ENCODE results near the gene TMEM25.
"Not testable (repeated sequence)": the region's sequence is repeated elsewhere in the genome, so short reads cannot be mapped to it uniquely, and the experiment has no call there.

TMEM25 gene

GRCh38 chr11:118532852-118533768 lies 2.1 kb downstream of the TMEM25 start:
- no peak for FAIRE-seq

DNA sequence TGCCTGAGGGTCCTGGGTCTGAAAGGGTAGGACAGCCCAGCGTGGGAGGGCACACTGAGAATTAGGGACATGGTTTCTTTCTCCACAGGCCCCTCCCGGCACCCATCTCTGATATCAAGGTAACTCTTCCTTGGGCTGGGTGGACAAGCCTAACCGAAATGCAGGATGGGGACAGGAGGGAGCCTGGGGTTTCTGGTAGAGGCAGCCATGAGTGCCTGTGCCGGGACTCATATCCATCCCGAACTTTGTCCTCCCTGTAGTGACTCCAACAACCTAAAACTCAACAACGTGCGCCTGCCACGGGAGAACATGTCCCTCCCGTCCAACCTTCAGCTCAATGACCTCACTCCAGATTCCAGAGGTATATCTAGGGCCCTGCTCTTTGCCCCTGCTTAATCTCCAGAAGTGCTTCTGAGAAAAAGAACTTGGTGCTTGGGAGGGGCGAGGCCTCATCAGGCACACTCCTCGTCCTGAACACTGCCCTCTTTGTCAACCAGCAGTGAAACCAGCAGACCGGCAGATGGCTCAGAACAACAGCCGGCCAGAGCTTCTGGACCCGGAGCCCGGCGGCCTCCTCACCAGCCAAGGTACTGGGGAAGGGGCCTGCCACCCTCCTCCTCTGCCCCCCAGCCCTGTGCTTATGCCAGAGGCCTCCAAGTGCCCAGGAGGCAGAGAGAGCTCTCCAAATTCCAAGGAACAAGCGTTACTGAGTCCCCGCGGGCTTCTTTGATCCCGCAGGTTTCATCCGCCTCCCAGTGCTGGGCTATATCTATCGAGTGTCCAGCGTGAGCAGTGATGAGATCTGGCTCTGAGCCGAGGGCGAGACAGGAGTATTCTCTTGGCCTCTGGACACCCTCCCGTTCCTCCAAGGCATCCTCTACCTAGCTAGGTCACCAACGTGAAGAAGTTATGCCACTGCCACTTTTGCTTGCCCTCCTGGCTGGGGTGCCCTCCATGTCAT lies 3.1 kb downstream of the TMEM25 start:
- no peak for FAIRE-seq

GRCh38 chr11:118535261-118535660 lies 4.3 kb downstream of the TMEM25 start:
- no peak for FAIRE-seq

DNA sequence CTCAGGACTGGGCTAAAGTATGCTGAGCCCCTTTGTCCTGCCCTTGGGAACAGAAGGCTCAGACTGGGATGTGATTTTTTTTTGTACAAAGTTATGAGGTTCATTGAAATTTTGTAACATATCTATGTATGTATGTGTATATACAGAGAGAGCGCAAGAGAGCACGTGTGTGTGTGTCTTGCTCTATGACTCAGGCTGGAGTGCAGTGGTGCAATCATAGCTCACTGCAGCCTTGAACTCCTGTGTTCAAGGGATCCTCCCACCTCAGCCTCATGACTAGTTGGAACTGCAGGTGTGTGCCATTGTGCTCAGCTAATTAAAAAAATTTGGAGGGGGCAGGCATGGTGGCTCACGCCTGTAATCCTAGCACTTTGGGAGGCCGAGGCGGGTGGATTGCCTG lies 5.7 kb downstream of the TMEM25 start:
- no peak for FAIRE-seq

- FAIRE-seq, result no peak
Measured at GRCh38 chr11:118537409-118537980, 6.5 kb downstream of the TMEM25 start.

- FAIRE-seq, result no peak
Measured at GRCh38 chr11:118544010-118544646, 13.1 kb downstream of the TMEM25 start.

DNA sequence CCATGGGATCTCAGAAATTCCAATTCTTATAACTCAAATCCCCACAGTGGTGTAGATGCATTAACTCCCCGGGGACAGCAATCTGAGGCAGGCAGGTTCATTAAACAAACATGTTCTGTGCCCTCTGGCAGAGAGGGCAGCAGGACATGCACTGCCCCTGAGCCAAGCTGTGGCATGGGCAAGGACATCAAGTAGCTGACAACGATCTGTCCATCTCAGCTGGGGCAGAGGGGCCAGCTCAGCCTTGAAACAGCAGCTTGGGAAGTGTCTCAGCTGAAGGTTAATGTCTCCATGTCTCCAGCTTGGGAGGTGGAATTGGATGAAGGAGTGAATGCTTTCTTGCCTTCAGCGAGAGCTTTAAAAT lies 13.6 kb downstream of the TMEM25 start:
- FAIRE-seq, result no peak

DNA sequence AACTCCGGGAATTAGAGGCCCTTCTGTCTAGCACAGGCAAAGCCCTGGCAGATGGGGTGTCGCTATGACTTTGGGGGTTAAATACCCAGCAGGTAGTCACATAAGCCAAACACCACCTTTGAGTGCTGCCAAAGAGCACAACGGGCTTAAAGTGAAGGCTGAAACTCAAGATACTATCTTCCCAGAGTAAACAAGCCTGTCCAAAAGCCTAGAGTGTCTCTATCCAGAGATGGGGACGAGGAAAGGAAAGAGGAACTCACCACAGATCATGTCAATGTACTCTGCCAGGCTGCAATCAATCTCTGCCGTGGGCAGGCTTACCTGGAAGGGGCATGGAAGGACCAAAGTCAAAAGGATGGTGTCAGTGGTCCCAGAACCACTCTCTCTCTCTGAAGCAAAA lies 14.5 kb downstream of the TMEM25 start:
- no peak for FAIRE-seq

GRCh38 chr11:118547132-118547531 lies 16.1 kb downstream of the TMEM25 start:
- no peak for FAIRE-seq

GRCh38 chr11:118552341-118552740 lies 21.3 kb downstream of the TMEM25 start:
- FAIRE-seq, result no peak

DNA sequence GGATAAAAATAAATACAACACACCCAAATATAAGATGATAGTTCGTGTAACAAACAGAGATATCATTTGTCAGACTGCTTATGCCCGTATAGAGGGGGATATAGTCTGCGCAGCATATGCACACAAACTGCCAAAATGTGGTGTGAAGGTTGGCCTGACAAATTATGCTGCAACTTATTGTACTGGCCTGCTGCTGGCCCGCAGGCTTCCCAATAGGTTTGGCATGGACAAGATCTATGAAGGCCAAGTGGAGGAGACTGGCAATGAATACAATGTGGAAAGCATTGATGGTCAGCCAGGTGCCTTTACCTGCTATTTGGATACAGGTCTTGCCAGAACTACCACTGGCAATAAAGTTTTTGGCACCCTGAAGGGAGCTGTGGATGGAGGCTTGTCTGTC lies 29.8 kb downstream of the TMEM25 start:
- FAIRE-seq, result no peak

- FAIRE-seq, result no peak
Measured at GRCh38 chr11:118565051-118565450, 34.1 kb downstream of the TMEM25 start.

GRCh38 chr11:118569670-118570069 lies 38.7 kb downstream of the TMEM25 start:
- no peak for FAIRE-seq

- FAIRE-seq, result no peak
Measured at GRCh38 chr11:118570787-118571186, 39.8 kb downstream of the TMEM25 start.

DNA sequence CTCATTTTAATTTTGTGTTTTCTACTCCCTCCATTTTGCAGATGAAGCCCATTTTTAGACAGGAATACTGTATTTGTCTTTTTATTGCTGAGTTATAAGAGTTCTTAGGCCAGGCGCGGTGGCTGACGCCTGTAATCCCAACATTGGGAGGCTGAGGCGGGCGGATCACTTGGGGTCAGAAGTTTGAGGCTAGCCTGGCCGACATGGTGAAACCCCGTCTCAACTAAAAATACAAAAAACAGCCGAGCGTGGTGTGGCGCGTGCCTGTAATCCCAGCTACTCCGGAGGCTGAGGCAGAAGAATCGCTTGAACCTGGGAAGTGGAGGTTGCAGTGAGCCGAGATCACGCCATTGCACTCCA lies 40.7 kb downstream of the TMEM25 start:
- not testable (repeated sequence) for FAIRE-seq

GRCh38 chr11:118572061-118572980 lies 41.3 kb downstream of the TMEM25 start, which contains the start of gene ARCN1:
Gene ARCN1 (plus strand): TSS chr11:118572409. CDS start chr11:118572548, 139 bp downstream.
- no peak for FAIRE-seq

DNA sequence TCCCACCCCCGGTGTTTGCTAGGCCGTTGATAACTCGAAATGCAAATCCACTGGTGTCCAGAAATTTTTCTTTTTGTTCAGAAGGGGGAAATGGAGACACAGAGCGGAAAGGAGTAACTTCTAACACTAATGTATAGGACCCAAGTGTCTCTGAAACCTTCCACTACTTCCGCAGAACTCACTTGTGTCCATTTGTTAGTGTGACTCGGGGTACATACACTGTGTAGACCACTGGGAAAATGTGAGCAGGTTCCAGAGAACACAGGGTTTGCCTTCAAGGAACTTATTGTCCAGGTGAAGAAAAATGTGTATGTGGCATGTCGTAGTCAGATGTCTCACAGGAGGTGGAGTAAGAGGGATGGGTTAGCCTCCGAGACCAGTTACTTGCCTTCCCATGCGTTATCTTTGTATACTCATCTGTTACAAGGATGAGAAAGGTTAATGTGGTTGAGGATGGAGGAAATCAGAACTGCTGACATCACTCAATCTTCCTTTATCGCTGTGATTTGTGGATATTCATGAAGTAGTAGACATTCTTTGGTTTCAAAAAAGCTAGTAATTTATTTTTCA lies 42.1 kb downstream of the TMEM25 start:
- FAIRE-seq, result peak; percentile 47

DNA sequence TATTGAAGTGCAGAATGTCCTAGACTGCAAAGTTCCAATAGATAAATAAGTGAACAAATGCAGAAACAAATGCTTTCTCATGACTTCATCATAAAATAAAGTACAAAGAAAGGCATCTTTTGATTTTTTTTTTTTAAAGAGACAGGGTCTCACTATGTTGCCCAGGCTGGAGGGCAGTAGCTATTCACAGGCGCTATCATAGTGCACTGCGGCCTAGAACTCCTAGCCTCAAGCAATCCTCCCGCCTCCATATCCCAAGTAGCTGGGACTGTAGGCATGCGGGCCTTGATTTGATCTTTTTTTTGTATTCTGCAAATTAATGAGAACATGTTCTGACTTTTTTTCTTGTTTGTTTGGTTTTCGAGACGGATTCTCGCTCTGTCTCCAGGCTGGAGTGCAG lies 43.6 kb downstream of the TMEM25 start:
- FAIRE-seq, result no peak

- FAIRE-seq, result not testable (repeated sequence)
Measured at GRCh38 chr11:118577995-118578394, 47.0 kb downstream of the TMEM25 start.

DNA sequence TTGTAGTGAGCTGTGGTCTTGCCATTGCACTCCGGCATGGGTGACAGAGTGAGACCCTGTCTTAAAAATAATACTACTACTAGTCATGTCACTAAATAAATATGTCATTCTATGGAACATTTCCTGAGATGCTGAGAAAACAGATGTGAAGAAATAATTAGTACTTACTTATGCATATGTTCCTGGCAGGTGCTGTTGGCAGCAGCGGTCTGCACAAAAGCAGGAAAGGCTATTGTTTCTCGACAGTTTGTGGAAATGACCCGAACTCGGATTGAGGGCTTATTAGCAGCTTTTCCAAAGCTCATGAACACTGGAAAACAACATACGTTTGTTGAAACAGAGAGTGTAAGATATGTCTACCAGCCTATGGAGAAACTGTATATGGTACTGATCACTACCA lies 50.1 kb downstream of the TMEM25 start:
- FAIRE-seq, result no peak

Measured in islet of Langerhans (tissue), 1 donor.